Subcutaneous abdominal adipose tissue (tissue), 5 donors: Measurements from ENCODE around the gene STK36.

ENCODE experiments used
- H3K27ac ChIP-seq: one replicate; pipeline ENCODE4 v1.7.0; 2013; ENCODE audit warnings: low read depth, mild to moderate bottlenecking, inconsistent platforms, low read length, moderate library complexity
- H3K27me3 ChIP-seq, 5 donors: one replicate each; pipeline ENCODE4 v1.7.0; 2013; ENCODE audit warnings: low read length in 5 of 5, inconsistent platforms in 1 of 5; ENCODE audit not compliant: control insufficient read depth in 5 of 5, insufficient read depth in 4 of 5
- H3K36me3 ChIP-seq, 5 donors: one replicate each; pipeline ENCODE4 v1.7.0; 2013; ENCODE audit warnings: low read length in 5 of 5; ENCODE audit not compliant: control insufficient read depth in 5 of 5, insufficient read depth in 5 of 5
- H3K4me1 ChIP-seq, 5 donors: one replicate each; pipeline ENCODE4 v1.7.0; 2013; ENCODE audit warnings: low read length in 5 of 5, mild to moderate bottlenecking in 3 of 5, moderate library complexity in 1 of 5; ENCODE audit not compliant: control insufficient read depth in 5 of 5, insufficient read depth in 5 of 5
- H3K4me3 ChIP-seq, 5 donors: one replicate each; pipeline ENCODE4 v1.7.0; 2013; ENCODE audit warnings: low read length in 5 of 5, low read depth in 1 of 5
- H3K9ac ChIP-seq, 5 donors: one replicate each; pipeline ENCODE4 v1.7.0; 2013; ENCODE audit warnings: low read length in 5 of 5, mild to moderate bottlenecking in 4 of 5, moderate library complexity in 3 of 5
- H3K9me3 ChIP-seq, 5 donors: one replicate each; pipeline ENCODE4 v1.7.0; 2013; ENCODE audit warnings: low read length in 5 of 5; ENCODE audit not compliant: control insufficient read depth in 5 of 5
- donor health status: healthy.
- donor health status: healthy.
- donor health status: healthy.
- donor health status: healthy.
- donor health status: healthy.

STK36 gene

DNA sequence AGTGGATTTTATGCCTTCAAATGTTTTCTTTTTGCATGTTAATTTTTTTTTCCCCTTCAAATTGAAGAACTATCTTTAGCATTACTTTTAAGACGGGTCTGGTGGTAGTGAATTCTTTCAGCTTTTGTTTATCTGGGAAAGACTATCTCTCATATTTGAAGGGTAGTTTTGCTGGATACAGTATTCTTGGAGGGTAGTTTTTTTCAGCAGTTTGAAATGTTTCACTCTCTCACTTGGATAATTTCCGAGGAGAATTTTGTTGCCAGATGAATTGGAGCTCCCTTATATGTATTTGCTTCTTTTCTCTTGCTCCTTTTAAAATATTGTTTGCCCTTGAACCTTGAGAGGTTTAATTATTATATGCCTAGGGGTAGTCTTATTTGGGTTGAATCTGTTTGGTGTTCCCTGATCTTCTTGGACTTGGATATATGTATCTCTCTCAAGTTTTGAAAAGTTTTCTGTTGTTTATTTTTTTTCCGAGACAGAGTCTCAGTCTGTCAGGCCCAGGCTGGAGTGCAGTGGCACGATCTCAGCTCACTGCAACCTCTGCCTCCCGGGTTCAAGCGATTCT lies 54.2 kb downstream of the STK36 start:
- Histone ChIP-seq H3K36me3 (no peaks in the 10 kb centered on the region), H3K27me3 (no peaks in the 10 kb centered on the region), H3K27ac (no peak overlapping the region), H3K4me1 (no peaks in the 10 kb centered on the region), H3K4me3 (no peak overlapping the region), H3K9me3 (peaks cover 2 to 15% (median 8%) of the 10 kb centered on the region in 5 donors), H3K9ac (no peak overlapping the region)

DNA sequence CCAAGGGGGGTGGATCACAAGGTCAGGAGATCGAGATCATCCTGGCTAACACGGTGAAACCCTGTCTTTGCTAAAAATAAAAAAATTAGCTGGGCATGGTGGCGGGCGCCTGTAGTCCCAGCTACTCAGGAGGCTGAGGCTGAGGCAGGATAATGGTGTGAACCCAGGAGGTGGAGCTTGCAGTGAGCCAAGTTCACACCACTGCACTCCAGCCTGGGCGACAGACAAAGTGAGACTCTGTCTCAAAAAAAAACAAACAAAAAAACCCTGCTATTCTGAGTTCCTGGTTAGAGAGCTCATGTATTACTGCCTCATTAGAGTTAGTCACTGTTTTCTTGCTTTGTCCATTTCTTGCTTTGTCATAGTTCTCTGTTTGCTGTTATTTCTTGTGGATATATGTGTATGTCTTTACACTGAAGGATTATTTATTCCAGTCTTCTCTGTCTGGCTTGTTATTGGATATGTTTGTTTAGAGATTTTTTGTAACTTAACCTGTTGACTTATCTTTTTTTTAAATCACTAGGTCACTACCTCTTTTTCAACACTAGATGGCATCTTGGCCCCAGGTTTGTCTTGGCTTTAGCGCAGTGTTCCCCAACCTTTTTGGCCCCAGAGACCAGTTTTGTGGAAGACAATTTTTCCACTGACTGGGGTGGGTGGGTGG lies 55.7 kb downstream of the STK36 start:
- Histone ChIP-seq H3K27me3 (no peaks in the 10 kb centered on the region), H3K27ac (no peak overlapping the region), H3K9ac (no peak overlapping the region), H3K9me3 (peaks cover 2 to 15% (median 8%) of the 10 kb centered on the region in 5 donors), H3K4me3 (no peak overlapping the region), H3K36me3 (no peaks in the 10 kb centered on the region), H3K4me1 (peaks cover 3 to 14% (median 10%) of the 10 kb centered on the region in 5 donors)

DNA sequence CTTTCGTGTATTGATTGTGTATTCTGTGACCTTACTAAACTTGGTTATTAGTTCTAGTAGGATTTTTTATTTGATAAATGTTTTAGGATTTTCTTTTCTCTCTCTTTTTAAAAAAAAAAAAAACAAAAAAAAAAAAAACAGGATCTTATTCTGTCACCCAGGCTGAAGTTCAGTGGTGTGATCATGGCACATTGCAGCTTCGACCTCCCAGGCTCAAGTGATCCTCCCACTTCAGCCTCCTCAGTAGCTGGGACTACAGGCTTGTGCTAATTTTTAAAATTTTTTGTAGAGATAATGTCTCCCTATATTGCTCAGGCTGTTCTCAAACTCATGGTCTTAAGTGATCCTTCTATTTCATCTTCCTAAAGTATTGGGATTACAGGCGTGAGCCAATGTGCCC lies 57.8 kb downstream of the STK36 start:
- Histone ChIP-seq H3K4me3 (no peak overlapping the region), H3K4me1 (peaks cover 3 to 26% (median 14%) of the 10 kb centered on the region in 5 donors)

DNA sequence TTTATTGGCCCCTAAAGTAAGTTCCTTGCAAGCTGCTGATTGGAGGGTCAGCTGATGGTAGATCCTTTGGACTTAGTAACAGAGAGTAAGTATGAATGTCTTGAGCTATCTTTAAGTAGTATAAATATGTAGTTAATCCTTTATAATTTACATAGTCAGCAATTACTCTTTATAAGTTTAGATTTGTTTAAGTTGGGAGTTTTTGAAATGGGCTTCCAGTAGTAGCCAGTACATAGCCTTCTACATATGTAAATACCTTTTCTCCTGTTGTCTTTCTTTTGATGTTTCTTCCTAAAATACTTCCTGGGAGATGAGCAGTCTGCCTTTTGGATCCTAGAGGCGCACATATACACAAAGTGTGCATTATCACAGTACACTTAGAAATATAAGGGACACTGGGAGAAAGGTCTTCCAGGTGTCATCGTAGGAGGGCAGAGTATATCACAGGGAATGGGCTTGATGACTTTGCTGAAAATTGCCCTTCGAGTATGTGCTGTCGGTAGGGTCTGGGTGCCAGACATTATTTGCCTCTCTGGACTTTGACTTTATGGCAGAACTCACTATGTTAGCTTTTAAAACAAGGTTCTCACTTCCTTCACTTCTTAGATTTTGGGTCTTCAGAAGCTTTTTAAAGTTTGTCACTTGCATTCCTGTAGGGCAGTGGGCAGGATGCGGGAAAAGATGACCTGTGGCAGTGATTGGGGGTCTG lies 60.3 kb downstream of the STK36 start:
- H3K36me3 ChIP-seq: peaks cover 0 to 4% (median 0%) of the 10 kb centered on the region in 5 donors
- peak overlapping the region; percentile 39 for H3K27ac ChIP-seq
- no peaks in the 10 kb centered on the region for H3K27me3 ChIP-seq
- peaks cover 3 to 26% (median 14%) of the 10 kb centered on the region in 5 donors for H3K4me1 ChIP-seq
- H3K9me3 ChIP-seq: peaks cover 0 to 5% (median 4%) of the 10 kb centered on the region in 5 donors
- no peak overlapping the region for H3K9ac ChIP-seq
- H3K4me3 ChIP-seq: no peak overlapping the region

More for the DNA sequence above, 57.8 kb downstream of the STK36 start:
- peaks cover 2 to 15% (median 8%) of the 10 kb centered on the region in 5 donors for H3K9me3 ChIP-seq
- H3K36me3 ChIP-seq: no peaks in the 10 kb centered on the region
- no peak overlapping the region for H3K27ac ChIP-seq
- no peak overlapping the region for H3K9ac ChIP-seq
- H3K27me3 ChIP-seq: no peaks in the 10 kb centered on the region

DNA sequence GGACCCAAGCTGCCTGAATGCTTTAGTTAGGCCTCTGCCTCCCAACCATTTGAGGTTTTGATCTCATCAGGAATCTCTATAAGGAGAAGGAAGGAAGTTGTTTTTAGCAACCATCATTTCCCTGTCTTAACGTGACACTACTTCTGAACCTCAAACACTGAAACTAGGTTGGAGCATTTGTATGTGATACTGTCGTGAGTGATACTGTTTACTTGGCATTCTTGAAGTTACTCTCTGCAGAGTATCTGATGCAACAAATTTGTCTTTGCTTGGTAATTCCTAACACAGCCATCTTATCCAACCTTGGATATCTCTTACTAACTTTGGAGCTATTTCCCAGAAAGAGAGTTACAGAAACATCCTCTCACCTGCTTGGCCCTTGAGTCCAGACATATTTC lies 60.9 kb downstream of the STK36 start:
- Histone ChIP-seq H3K27me3 (no peaks in the 10 kb centered on the region), H3K4me3 (no peak overlapping the region), H3K4me1 (peaks cover 3 to 26% (median 14%) of the 10 kb centered on the region in 5 donors), H3K36me3 (peaks cover 0 to 10% (median 5%) of the 10 kb centered on the region in 5 donors), H3K9ac (no peak overlapping the region), H3K9me3 (peaks cover 0 to 1% (median under 1%) of the 10 kb centered on the region in 5 donors), H3K27ac (no peak overlapping the region)

DNA sequence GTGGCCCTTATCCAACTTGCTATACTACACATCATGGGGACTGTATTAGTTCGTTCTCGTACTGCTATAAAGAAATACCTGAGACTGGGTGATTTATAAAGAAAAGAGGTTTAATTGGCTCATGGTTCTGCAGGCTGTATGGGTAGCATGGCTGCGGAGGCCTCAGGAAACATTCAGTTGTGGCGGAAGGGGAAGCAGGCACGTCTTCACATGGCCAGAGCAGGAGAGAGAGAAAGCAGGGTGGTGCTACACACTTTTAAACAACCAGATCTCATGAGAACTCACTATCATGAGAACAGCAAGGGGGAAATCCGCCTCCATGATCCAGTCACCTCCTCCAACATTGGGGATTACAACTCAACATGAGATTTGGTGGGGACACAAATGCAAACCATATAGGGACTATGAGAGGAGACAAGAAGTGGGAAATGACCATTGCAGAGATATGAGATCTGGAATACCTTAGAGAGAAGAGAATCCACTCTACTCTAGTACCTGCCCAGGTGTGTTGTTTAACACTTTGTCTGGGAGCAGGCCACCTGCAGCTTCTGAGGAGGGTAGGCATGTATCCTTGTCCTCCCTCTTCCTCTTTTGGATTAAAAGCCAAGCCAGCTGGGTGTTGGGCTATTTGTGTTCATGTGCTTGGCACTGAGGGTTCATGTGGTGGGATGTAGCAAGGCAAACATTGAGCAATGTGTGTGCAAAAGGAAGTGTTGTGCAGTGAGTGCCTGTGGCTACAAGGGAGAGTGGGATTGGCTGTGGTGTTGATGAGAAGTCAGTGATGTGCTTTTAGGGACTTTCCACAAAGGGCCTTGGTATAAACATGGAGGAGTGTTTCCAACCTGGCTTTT lies 61.5 kb downstream of the STK36 start:
- Histone ChIP-seq H3K27me3 (no peaks in the 10 kb centered on the region), H3K9ac (no peak overlapping the region), H3K4me1 (peaks cover 3 to 26% (median 14%) of the 10 kb centered on the region in 5 donors), H3K9me3 (no peaks in the 10 kb centered on the region), H3K36me3 (peaks cover 0 to 16% (median 11%) of the 10 kb centered on the region in 5 donors), H3K27ac (no peak overlapping the region), H3K4me3 (no peak overlapping the region)

DNA sequence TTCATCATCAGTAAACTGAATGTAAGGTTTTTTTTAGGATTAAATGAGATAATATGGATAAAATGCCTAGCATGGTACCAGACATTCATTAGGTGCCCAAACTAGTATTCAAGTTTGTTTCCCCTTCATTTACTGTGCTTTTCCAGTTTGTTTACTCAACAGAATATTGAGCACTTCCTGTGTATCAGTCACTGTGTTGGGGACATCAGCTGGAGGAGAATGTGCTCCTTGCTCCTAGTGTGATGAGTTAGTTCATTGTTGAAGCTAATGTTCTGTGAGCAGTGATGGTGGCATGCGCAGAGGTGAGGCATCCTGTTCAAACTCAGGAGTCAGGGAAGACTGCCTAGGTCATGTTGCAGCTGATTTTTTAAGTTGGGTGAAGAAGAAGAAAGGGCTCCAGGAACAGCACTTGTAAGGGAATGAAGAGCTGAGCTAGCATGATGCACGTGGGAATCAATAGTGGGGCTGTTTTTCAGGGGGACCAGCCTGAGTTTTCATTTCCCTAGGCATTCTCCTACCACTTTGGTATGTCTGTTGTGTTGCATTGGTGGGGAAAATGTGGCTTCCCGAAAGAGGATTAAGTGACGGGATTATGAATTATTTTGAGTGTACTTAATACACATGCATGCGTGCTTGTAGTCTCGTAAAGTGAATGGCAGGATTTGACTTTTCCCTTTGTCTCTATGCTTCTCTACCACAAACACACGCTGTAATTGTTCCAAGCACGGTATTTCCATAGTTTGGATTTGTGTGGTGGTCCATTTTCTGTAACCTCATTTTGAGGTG lies 62.5 kb downstream of the STK36 start:
- no peak overlapping the region for H3K9ac ChIP-seq
- no peak overlapping the region for H3K4me3 ChIP-seq
- H3K36me3 ChIP-seq: peaks cover 0 to 25% (median 17%) of the 10 kb centered on the region in 5 donors
- H3K27ac ChIP-seq: no peak overlapping the region
- no peaks in the 10 kb centered on the region for H3K27me3 ChIP-seq
- H3K4me1 ChIP-seq: peaks cover 3 to 26% (median 14%) of the 10 kb centered on the region in 5 donors
- no peaks in the 10 kb centered on the region for H3K9me3 ChIP-seq

DNA sequence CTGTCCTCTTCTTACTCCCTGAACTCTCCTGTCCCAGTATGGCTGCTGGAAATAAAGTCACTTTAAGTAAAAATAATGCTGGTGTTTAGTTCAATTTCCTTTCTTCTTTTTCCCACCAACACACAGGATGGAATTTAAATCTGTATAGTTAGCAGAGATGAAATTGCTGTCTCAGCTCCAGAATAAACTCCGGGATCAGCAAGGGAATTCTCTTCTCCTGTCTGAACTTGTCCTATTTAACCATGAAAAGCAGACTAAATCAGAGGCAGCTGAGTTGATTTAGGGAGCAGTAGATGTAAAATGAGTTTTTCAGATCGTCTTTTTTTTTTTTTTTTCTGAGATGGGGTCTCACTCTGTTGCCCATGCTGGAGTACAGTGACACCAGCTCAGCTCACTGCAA lies 64.6 kb downstream of the STK36 start:
- Histone ChIP-seq H3K9ac (no peak overlapping the region), H3K27ac (no peak overlapping the region), H3K4me3 (no peak overlapping the region), H3K4me1 (peaks cover under 1 to 23% (median 11%) of the 10 kb centered on the region in 5 donors), H3K9me3 (no peaks in the 10 kb centered on the region), H3K36me3 (peaks cover 3 to 46% (median 30%) of the 10 kb centered on the region in 5 donors), H3K27me3 (no peaks in the 10 kb centered on the region)

DNA sequence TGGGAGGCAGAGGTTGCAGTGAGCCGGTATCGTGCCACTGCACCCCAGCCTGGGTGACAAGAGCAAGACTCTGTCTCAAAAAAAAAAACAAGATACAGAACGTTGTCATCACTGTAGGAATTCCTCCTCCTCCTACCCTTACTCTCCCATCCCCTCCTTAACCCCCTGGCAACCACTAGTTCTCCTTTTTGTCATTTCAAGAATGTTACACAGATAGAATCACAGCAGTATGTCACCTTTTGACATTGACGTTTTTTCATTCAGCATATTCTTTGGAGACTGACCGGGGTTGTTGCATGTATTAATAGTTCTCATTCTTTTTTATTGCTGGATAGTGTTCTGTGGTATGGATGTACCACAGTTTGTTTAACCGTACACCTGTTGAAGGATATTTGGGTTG lies 71.2 kb downstream of the STK36 start:
- Histone ChIP-seq H3K4me1 (peaks cover 0 to 5% (median 0%) of the 10 kb centered on the region in 5 donors), H3K27me3 (no peaks in the 10 kb centered on the region), H3K36me3 (peaks cover 6 to 65% (median 55%) of the 10 kb centered on the region in 5 donors), H3K9me3 (no peaks in the 10 kb centered on the region), H3K27ac (no peak overlapping the region), H3K9ac (no peak overlapping the region), H3K4me3 (no peak overlapping the region)
